WERI-Rb-1 (cell line): Measurements from ENCODE around the gene TENM3.

Source experiments
- DNase-seq: peaks from one replicate; pipeline ENCODE4 v3.0.0-alpha.2; 2020
- H3K27ac ChIP-seq: fragments of 250-450 bp; sonication (Bioruptor Pico); 2 replicates; pipeline ENCODE4 v1.5.1; 2020; ENCODE audit warnings: mild to moderate bottlenecking, moderate library complexity
- H3K27me3 ChIP-seq: fragments of 250-450 bp; sonication (Bioruptor Pico); 2 replicates; pipeline ENCODE4 v1.5.1; 2021; ENCODE audit warnings: mild to moderate bottlenecking, low read depth, moderate library complexity; ENCODE audit not compliant: insufficient read depth, severe bottlenecking
- H3K36me3 ChIP-seq: fragments of 250-450 bp; sonication (Bioruptor Pico); 2 replicates; pipeline ENCODE4 v1.5.1; 2020; ENCODE audit warnings: mild to moderate bottlenecking, moderate library complexity
- H3K4me3 ChIP-seq: 2 replicates; pipeline ENCODE4 v1.5.1; 2011; ENCODE audit warnings: low read depth, mild to moderate bottlenecking, control low read depth, low read length
- H3K9me3 ChIP-seq: fragments of 250-450 bp; sonication (Bioruptor Pico); 2 replicates; pipeline ENCODE4 v1.5.1; 2021; ENCODE audit warnings: mild to moderate bottlenecking, moderate library complexity; ENCODE audit not compliant: severe bottlenecking
- TF ChIP-seq, protein P1 (sequence below): IDR thresholded peaks from 2 replicates; pipeline ENCODE4 v1.5.1; 2011; ENCODE audit warnings: low read depth, mild to moderate bottlenecking, control low read depth, inconsistent platforms, low read length

The TENM3 gene

DNA sequence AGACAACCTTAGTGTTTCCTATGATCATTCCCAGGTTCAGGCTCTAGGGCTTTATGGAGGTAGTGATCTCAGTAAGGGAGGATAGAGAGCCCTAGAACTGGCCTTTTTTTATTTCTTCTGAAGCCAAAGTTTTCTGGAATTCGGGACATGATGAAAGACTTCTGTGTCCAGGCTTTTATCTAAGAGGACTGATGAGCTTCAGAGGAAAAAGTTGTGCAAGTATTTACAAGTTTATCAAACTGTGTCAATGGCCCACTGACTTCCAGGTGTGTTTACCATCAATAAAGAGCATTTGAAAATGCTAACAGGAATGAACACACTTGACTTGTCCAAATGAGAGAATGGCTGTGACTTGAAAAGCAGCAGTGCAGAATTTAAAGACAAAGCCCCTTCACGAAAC is 419.3 kb downstream of the TENM3 start:
- Histone ChIP-seq H3K4me3 (no peak overlapping the region), H3K27me3 (no peaks in the 10 kb centered on the region), H3K27ac (no peak overlapping the region), H3K36me3 (no peaks in the 10 kb centered on the region), H3K9me3 (peaks cover 3% of the 10 kb centered on the region)
- no peak for DNase-seq
- TF ChIP-seq, protein P1, sequence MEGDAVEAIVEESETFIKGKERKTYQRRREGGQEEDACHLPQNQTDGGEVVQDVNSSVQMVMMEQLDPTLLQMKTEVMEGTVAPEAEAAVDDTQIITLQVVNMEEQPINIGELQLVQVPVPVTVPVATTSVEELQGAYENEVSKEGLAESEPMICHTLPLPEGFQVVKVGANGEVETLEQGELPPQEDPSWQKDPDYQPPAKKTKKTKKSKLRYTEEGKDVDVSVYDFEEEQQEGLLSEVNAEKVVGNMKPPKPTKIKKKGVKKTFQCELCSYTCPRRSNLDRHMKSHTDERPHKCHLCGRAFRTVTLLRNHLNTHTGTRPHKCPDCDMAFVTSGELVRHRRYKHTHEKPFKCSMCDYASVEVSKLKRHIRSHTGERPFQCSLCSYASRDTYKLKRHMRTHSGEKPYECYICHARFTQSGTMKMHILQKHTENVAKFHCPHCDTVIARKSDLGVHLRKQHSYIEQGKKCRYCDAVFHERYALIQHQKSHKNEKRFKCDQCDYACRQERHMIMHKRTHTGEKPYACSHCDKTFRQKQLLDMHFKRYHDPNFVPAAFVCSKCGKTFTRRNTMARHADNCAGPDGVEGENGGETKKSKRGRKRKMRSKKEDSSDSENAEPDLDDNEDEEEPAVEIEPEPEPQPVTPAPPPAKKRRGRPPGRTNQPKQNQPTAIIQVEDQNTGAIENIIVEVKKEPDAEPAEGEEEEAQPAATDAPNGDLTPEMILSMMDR, result no peak

GRCh38 chr4:182671231-182671630 is 428.0 kb downstream of the TENM3 start:
- TF ChIP-seq, protein P1, result no peak
- no peak overlapping the region for H3K27ac ChIP-seq
- H3K4me3 ChIP-seq, result no peak overlapping the region
- H3K9me3 ChIP-seq, result no peaks in the 10 kb centered on the region
- H3K27me3 ChIP-seq, result no peaks in the 10 kb centered on the region
- DNase-seq, result no peak
- H3K36me3 ChIP-seq, result no peaks in the 10 kb centered on the region

GRCh38 chr4:182671749-182672148 is 428.5 kb downstream of the TENM3 start:
- DNase-seq, result no peak
- Histone ChIP-seq H3K36me3 (no peaks in the 10 kb centered on the region), H3K9me3 (no peaks in the 10 kb centered on the region), H3K27me3 (no peaks in the 10 kb centered on the region), H3K4me3 (no peak overlapping the region), H3K27ac (no peak overlapping the region)
- TF ChIP-seq, protein P1, result no peak

DNA sequence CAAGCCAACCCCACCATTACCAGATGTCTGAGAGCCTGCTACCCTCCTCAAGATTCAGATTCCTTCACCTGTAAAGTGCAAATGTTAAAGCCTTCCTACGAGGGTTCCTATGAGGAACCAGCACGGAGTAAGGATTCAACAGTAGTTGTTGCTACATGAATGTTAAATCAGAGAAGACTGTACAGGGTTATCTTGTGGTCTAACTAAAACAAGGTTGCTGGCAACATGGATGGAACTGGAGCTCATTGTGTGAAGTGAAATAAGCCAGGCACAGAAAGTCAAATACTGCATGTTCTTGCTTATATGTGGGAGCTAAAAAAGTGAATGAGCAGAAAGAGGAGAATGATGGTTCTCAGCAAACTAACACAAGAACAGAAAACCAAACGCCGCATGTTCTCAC is 435.4 kb downstream of the TENM3 start:
- Histone ChIP-seq H3K27me3 (no peaks in the 10 kb centered on the region), H3K9me3 (no peaks in the 10 kb centered on the region), H3K4me3 (no peak overlapping the region), H3K36me3 (no peaks in the 10 kb centered on the region), H3K27ac (no peak overlapping the region)
- DNase-seq, result no peak
- TF ChIP-seq, protein P1, result no peak

DNA sequence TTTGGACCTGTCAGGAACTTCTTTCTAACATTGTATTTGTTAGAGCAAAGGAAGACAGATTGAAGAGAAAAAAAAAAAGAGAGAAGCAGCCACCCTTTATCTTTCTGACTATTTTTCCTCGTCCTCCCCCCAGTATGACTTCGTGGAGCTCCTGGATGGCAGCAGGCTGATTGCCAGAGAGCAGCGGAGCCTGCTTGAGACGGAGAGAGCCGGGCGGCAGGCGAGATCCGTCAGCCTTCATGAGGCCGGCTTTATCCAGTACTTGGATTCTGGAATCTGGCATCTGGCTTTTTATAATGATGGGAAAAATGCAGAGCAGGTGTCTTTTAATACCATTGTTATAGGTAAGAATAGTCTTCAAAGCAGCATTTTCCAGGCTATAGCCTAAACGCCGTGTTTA is 436.3 kb downstream of the TENM3 start:
- no peak for DNase-seq
- Histone ChIP-seq H3K27ac (no peak overlapping the region), H3K4me3 (no peak overlapping the region), H3K9me3 (no peaks in the 10 kb centered on the region), H3K27me3 (no peaks in the 10 kb centered on the region), H3K36me3 (no peaks in the 10 kb centered on the region)
- TF ChIP-seq, protein P1, result no peak

DNA sequence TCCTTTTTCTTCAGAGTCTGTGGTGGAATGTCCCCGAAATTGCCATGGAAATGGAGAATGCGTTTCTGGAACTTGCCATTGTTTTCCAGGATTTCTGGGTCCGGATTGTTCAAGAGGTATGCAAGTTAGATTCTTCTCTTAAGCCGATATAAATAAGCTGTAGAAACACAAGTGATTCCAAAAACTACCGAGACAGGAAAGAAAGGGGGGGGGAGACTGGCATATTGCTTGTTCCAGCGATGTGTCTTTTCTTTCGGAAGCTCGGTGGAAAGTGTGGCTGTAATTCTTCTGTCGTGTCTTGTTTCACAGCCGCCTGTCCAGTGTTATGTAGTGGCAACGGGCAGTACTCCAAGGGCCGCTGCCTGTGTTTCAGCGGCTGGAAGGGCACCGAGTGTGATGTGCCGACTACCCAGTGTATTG is 437.0 kb downstream of the TENM3 start:
- Histone ChIP-seq H3K4me3 (no peak overlapping the region), H3K27ac (no peak overlapping the region), H3K9me3 (no peaks in the 10 kb centered on the region), H3K27me3 (no peaks in the 10 kb centered on the region), H3K36me3 (no peaks in the 10 kb centered on the region)
- no peak for DNase-seq
- TF ChIP-seq, protein P1, result no peak
